ENCODE measurements around the gene SNX11.
"Not testable (repeated sequence)": the region's sequence is repeated elsewhere in the genome, so short reads cannot be mapped to it uniquely, and the experiment has no call there.

Gene SNX11, protein sequence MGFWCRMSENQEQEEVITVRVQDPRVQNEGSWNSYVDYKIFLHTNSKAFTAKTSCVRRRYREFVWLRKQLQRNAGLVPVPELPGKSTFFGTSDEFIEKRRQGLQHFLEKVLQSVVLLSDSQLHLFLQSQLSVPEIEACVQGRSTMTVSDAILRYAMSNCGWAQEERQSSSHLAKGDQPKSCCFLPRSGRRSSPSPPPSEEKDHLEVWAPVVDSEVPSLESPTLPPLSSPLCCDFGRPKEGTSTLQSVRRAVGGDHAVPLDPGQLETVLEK

DNA sequence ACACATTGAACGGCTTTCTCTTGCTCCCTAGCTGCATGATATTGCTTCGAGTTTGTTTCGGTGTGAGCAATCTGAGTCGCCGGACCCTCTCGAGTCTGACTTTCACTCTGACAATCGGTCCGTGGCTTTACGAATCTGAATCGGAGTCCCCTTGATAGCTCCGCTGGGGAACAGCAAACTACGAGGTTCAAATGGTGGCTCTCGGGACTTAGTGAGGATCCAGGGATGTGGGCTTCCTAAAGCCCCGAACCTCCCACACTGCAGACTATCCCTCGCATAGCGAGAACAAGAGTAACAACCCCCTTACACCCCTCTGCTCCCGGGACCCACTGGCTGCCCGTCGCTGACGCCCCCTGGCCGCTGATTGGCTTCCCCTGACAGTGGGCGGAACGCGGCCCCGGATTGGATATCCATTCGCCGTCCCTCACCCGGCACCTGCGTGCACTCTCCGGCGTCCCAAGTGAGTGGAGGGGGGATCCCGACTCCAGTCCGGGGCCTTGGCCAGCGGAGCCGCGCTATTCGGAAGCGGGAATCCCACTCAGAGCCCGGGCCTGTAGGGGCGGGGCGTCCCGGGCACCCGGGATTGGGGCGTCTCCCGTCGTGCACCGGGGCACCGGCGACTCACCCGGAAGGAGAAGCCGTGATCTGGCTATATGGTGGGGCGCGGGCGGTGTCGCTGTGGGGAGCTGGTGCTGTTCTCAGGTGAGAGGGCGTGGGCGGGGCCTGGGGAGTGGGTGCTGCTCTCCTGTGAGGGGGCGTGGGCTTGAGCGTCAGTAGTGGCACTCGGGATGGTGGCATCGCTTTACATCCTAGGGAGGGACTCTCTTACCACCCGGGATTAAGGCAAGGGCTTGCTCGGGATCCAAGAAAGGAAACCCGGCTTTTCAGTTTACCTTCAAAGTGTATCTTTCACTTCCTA is at the start of gene SNX11:
SNX11 (plus strand) TSS at position 630 of the 919 bp plus-strand sequence. CDS start 4,278 bp downstream, outside the sequence.
- peak; percentile 70 for DNase-seq (ENCODE audit: low read depth)

DNA sequence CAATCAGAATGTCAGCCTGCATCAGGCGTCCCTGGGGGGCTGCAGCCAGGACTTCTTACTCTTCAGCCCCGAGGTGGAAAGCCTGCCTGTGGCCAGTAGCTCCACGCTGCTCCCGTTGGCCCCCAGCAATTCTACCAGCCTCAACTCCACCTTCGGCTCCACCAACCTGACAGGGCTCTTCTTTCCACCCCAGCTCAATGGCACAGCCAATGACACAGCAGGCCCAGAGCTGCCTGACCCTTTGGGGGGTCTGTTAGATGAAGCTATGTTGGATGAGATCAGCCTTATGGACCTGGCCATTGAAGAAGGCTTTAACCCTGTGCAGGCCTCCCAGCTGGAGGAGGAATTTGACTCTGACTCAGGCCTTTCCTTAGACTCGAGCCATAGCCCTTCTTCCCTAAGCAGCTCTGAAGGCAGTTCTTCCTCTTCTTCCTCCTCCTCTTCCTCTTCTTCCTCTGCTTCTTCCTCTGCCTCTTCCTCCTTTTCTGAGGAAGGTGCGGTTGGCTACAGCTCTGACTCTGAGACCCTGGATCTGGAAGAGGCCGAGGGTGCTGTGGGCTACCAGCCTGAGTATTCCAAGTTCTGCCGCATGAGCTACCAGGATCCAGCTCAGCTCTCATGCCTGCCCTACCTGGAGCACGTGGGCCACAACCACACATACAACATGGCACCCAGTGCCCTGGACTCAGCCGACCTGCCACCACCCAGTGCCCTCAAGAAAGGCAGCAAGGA is 49.0 kb upstream of the SNX11 start:
- DNase-seq (ENCODE audit: low read depth): no peak

DNA sequence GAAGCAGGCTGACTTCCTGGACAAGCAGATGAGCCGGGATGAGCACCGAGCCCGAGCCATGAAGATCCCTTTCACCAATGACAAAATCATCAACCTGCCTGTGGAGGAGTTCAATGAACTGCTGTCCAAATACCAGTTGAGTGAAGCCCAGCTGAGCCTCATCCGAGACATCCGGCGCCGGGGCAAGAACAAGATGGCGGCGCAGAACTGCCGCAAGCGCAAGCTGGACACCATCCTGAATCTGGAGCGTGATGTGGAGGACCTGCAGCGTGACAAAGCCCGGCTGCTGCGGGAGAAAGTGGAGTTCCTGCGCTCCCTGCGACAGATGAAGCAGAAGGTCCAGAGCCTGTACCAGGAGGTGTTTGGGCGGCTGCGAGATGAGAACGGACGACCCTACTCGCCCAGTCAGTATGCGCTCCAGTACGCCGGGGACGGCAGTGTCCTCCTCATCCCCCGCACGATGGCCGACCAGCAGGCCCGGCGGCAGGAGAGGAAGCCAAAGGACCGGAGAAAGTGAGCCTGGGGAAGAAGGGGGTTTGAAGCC is 48.4 kb upstream of the SNX11 start:
- DNase-seq (ENCODE audit: low read depth): no peak

- DNase-seq (ENCODE audit: low read depth): no peak
Measured at GRCh38 chr17:48060249-48060648, 47.3 kb upstream of the SNX11 start.

GRCh38 chr17:48062273-48062672 is 45.3 kb upstream of the SNX11 start:
- no peak for DNase-seq (ENCODE audit: low read depth)

DNA sequence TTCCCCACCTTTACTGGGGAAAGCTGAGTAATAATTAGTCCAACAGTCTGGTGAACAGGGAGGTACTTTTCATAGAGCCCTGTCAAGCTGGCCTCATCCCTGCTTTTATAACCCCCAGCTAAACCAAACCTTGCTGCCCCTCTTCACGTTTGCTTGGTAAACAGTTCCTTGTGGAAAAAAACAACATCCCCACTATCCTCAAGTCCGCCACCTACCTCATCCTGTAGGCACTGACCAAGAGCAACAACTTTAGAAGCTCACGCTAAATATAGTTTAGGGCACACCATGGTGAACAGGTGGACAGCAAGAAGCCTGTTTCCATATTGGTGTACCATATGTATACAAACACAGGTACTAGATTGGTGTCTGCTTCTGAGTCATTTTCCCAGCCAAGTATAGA is 42.9 kb upstream of the SNX11 start:
- no peak for DNase-seq (ENCODE audit: low read depth)

DNA sequence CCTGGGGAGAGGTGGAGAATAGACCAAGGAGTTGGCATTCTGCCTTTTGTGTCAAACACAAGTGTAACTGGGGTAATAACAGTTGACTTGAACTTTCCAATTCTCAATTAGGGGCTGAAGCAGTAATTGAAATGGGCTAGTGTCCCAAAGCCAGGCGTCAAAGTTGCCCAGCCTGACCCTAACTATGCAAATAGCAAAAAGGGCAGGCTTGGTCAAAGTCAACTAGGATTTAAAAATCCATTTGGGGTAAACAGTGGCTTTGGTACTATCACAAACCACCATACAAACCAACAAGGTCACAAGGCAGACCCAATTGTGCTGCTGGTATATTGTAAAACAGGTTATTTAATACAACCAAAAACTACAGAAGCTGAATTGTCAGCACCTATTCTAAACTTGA is 41.4 kb upstream of the SNX11 start:
- DNase-seq (ENCODE audit: low read depth): no peak

- no peak for DNase-seq (ENCODE audit: low read depth)
Measured at GRCh38 chr17:48066656-48067055, 40.9 kb upstream of the SNX11 start.

DNA sequence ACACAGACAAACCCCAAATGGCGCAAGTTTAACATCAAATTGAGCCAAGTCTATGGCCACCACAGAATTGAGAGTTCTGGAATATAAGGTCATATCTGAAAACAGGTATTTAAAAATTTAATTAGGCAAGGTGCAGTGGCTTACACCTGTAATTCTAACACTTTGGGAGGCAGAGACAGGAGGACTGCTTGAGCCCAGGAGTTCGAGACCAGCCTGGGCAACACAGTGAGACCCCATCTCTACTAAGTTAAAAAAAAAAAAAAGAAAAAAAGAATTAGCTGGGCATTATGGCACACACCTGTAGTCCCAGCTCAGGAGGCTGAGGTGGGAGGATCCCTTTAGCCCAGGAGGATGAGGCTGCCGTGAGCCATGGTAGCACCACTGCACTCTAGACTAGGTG is 40.3 kb upstream of the SNX11 start:
- DNase-seq (ENCODE audit: low read depth): no peak

GRCh38 chr17:48067808-48068207 is 39.8 kb upstream of the SNX11 start:
- DNase-seq (ENCODE audit: low read depth): peak; percentile 49

DNA sequence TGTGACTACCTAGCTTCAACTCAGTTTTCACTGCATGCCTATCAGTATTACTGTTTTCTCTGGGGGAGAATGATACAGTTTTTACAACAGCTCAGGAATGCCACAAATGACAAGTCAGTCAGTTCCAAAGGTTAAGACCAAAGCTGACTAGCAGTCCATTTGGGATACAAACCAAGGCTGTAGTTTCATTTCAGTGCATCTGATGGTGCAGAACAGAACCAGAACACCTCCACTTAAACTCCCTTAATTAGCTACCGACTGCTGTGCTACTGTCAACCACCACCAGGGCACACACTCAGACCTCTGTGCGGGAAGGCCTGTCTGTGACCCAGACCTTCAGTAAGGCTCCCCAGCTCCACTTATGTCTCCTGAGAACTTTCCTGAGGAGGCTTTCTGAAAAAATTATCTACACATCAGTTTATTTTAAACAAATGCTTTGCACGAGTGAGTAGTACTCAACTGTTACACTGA is 39.0 kb upstream of the SNX11 start:
- peak; percentile 44 for DNase-seq (ENCODE audit: low read depth)

- no peak for DNase-seq (ENCODE audit: low read depth)
Measured at GRCh38 chr17:48070195-48070594, 37.4 kb upstream of the SNX11 start.

DNA sequence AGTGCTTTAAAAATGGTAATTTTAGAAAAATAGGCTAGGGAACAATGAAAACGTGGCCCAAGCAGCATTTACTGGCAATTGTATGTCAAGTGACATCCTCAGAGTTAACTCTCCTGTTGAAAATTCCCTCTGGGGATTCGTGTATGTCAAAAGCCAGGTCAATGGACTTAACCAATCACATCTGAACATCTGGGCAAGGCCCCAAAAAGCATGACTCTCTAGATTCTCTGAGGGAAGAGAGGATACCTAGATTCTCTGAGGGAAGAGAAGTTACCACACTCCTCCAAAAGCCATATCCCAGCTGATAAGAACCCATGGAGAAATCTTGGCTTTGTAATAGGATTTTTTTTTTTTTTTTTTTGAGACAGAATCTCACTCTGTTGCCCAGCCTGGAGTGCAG is 35.9 kb upstream of the SNX11 start:
- DNase-seq (ENCODE audit: low read depth): peak; percentile 82

DNA sequence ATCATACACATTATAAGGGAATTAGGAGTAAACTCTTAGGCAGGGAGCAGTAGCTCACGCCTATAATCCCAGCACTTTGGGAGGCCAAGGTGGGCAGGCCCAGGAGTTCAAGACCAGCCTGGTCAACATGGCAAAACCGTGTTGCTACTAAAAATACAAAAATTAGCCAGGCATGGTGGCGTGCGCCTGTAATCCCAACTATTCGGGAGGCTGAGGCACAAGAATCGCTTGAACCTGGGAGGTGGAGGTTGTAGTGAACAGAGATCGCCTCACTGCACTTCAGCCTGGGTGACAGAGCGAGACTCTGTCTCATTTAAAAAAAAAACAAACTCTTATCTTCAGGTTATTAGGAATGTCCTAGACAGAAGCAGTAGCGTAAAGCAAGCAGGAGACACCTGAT is 34.8 kb upstream of the SNX11 start:
- DNase-seq (ENCODE audit: low read depth): not testable (repeated sequence)

DNA sequence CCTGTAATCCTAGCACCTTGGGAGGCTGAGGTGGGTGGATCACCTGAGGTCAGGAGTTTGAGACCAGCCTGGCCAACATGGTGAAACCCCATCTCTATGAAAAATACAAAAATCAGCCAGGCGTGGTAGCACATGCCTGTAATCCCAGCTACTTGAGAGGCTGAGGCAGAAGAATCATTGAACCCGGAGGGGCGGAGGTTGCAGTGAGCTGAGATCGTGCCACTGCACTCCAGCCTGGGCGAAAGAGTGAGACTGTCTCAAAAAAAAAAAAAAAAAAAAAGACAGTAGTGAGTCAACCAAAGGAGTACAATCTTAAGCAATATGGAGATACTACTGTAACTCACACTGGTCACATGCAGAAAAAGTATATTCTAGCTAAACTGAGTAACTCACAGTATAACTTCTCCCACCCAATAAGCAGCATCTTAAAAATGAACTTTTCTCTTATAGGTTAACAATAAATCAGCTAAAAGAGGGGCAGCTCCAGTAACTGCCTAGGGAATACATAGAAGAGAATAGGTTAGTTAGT is 33.9 kb upstream of the SNX11 start:
- peak; percentile 73 for DNase-seq (ENCODE audit: low read depth)

GRCh38 chr17:48074322-48075081 is 33.1 kb upstream of the SNX11 start:
- DNase-seq (ENCODE audit: low read depth): peak; percentile 73

DNA sequence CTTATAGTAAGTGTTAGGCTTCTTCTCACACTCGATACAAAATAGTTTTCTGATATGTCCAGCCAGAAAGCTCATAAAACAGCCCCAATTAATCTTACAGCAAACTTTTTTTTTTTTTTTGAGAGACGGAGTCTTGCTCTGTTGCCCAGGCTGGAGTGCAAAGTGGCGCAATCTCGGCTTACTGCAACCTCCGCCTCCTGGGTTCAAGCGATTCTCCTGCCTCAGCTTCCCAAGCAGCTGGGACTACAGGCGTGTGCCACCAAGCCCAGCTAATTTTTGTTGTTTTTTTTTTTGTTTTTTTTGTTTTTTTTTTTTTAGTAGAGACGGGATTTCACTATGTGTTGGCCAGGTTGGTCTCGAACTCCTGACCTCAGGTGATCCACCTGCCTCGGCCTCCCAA is 30.4 kb upstream of the SNX11 start:
- DNase-seq (ENCODE audit: low read depth): not testable (repeated sequence)

GRCh38 chr17:48081858-48082257 is 25.7 kb upstream of the SNX11 start:
- no peak for DNase-seq (ENCODE audit: low read depth)

GRCh38 chr17:48084932-48085331 is 22.6 kb upstream of the SNX11 start:
- no peak for DNase-seq (ENCODE audit: low read depth)

DNA sequence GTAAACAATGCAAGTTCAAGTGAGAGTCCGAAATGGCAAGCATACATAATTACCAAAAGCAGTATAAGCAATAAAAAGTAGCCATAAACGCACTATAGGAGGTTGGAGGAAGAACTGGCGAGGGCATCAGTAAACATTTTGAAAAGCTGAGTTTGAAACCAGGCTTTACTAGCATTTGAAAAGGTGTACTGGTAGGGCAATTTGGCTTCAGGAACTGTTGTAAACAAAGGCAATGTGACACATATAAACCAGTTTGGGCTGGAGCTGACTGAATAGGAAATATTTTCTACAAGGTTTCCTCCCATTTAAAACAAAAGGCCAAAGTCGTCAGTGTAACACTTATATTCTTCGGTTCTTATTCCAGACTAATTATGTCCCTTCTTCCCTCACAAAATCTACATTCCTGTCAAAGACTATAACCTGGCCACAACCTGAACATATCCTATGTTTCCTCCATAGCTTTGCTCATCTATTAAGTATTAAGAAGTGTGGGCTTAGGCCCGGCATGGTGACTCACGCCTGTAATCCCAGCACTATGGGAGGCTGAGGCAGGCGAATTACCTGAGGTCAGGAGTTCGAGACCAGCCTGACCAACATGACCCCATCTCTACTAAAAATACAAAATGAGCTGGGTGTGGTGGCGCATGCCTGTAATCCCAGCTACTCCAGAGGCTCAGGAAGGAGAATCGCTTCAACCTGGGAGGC is 14.1 kb upstream of the SNX11 start:
- no peak for DNase-seq (ENCODE audit: low read depth)

DNA sequence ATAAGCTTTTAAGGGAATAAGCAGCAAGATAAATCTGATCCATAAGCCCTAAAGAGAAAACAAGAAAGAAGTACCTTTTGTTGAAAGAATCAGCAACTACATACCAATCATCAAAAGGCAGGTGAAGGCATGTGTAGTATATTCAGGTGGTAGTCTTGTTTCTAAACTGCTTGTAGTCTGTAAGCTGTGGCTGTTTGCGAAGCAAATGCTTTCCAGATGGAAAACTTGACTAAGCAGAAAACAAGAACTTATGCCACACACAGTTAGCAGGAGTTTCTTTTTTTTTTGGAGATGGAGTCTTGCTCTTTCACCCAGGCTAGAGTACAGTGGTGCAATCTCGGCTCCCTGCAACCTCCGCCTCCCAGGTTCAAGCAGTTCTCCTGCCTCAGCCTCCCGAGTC is 12.0 kb upstream of the SNX11 start:
- DNase-seq (ENCODE audit: low read depth): no peak

All from amniotic epithelial cell (primary cell).